OCI-LY1 (cell line): ENCODE results near the gene PHKA1.

ENCODE experiments used
- H2AFZ ChIP-seq: fragments of 200-600 bp; sonication (generic), shearing (Covaris generic); 2 replicates; pipeline ENCODE4 v1.6.0; 2014; ENCODE audit warnings: antibody characterized with exemption, mild to moderate bottlenecking, low read length
- H3F3A ChIP-seq: fragments of 200-600 bp; sonication (generic), shearing (Covaris generic); 2 replicates; pipeline ENCODE4 v1.6.0; 2014; ENCODE audit warnings: mild to moderate bottlenecking, antibody characterized with exemption, low read length, moderate library complexity; ENCODE audit not compliant: insufficient read depth
- H3K27ac ChIP-seq: fragments of 200-600 bp; sonication (generic); 2 replicates; pipeline ENCODE4 v1.5.1; 2014; ENCODE audit warnings: low read length, mixed run types, mild to moderate bottlenecking, low read depth; ENCODE audit not compliant: poor library complexity, severe bottlenecking
- H3K27me3 ChIP-seq: fragments of 200-600 bp; sonication (generic); 2 replicates; pipeline ENCODE4 v1.6.0; 2014; ENCODE audit warnings: antibody characterized with exemption, mild to moderate bottlenecking, low read length, moderate library complexity; ENCODE audit not compliant: insufficient read depth
- H3K36me3 ChIP-seq: fragments of 200-600 bp; sonication (generic); 2 replicates; pipeline ENCODE4 v1.6.1; 2014; ENCODE audit warnings: mild to moderate bottlenecking, antibody characterized with exemption, low read length, moderate library complexity, mixed read lengths; ENCODE audit not compliant: insufficient read depth
- H3K4me1 ChIP-seq: fragments of 200-600 bp; sonication (generic); 2 replicates; pipeline ENCODE4 v1.5.1; 2014; ENCODE audit warnings: mild to moderate bottlenecking, low read length, moderate library complexity; ENCODE audit not compliant: insufficient read depth, severe bottlenecking
- H3K4me2 ChIP-seq: fragments of 200-600 bp; sonication (generic), shearing (Covaris generic); 2 replicates; pipeline ENCODE4 v1.6.1; 2014; ENCODE audit warnings: low read length
- H3K4me3 ChIP-seq: fragments of 200-600 bp; sonication (generic); 2 replicates; pipeline ENCODE4 v1.5.1; 2014; ENCODE audit warnings: low read length, low read depth, mild to moderate bottlenecking, mixed read lengths; ENCODE audit not compliant: poor library complexity, severe bottlenecking
- H3K79me2 ChIP-seq: fragments of 200-600 bp; shearing (Covaris generic); 2 replicates; pipeline ENCODE4 v1.6.1; 2016; ENCODE audit warnings: mixed run types, low read length, mixed read lengths; ENCODE audit not compliant: insufficient read depth
- H3K9ac ChIP-seq: fragments of 200-600 bp; sonication (generic), shearing (Covaris generic); 2 replicates; pipeline ENCODE4 v1.6.1; 2014; ENCODE audit warnings: mild to moderate bottlenecking, low read length, mixed read lengths
- H3K9me2 ChIP-seq: fragments of 200-600 bp; sonication (generic), shearing (Covaris generic); 2 replicates; pipeline ENCODE4 v1.6.1; 2014; ENCODE audit warnings: low read depth, mild to moderate bottlenecking, low read length, mixed read lengths
- H3K9me3 ChIP-seq: fragments of 200-600 bp; shearing (Covaris generic); 2 replicates; pipeline ENCODE4 v1.6.1; 2014; ENCODE audit warnings: low read length, mixed read lengths
- H4K20me1 ChIP-seq: fragments of 200-600 bp; sonication (generic), shearing (Covaris generic); 2 replicates; pipeline ENCODE4 v1.6.0; 2016; ENCODE audit warnings: mild to moderate bottlenecking, low read length; ENCODE audit not compliant: insufficient read depth
- CTCF ChIP-seq: fragments of 200-600 bp; sonication (generic), shearing (Covaris generic); IDR thresholded peaks from 2 replicates; pipeline ENCODE4 v1.5.1; 2017; ENCODE audit warnings: mild to moderate bottlenecking, antibody characterized with exemption, low read length, moderate library complexity, mixed read lengths
- EZH2 ChIP-seq: fragments of 200-600 bp; sonication (generic), shearing (Covaris generic); IDR thresholded peaks from 2 replicates; pipeline ENCODE4 v1.8.0; 2017; ENCODE audit warnings: borderline replicate concordance, mixed run types, mild to moderate bottlenecking, antibody characterized with exemption, low read length, moderate library complexity, mixed read lengths

The PHKA1 gene

GRCh38 chrX:72713130-72713529 lies 976 bp downstream of the PHKA1 start:
- no peak overlapping the region for H3K4me2 ChIP-seq
- no peaks in the 10 kb centered on the region for H3K4me1 ChIP-seq
- H3K4me3 ChIP-seq: no peak overlapping the region
- H3F3A ChIP-seq: no peaks in the 10 kb centered on the region
- H4K20me1 ChIP-seq: no peaks in the 10 kb centered on the region
- no peaks in the 10 kb centered on the region for H3K9me2 ChIP-seq
- no peak overlapping the region for H2AFZ ChIP-seq
- no peak overlapping the region for H3K27ac ChIP-seq
- H3K36me3 ChIP-seq: no peaks in the 10 kb centered on the region
- H3K27me3 ChIP-seq: no peaks in the 10 kb centered on the region
- no peaks in the 10 kb centered on the region for H3K79me2 ChIP-seq
- H3K9me3 ChIP-seq: no peaks in the 10 kb centered on the region
- TF ChIP-seq CTCF: no peak
- no peak for TF ChIP-seq EZH2
- H3K9ac ChIP-seq: no peak overlapping the region

- TF ChIP-seq CTCF: no peak
- TF ChIP-seq EZH2: no peak
- Histone ChIP-seq H2AFZ (no peak overlapping the region), H3K4me3 (no peak overlapping the region), H3K79me2 (no peaks in the 10 kb centered on the region), H3K9ac (no peak overlapping the region), H4K20me1 (no peaks in the 10 kb centered on the region), H3K27ac (no peak overlapping the region), H3K4me1 (no peaks in the 10 kb centered on the region), H3K36me3 (no peaks in the 10 kb centered on the region), H3K4me2 (no peak overlapping the region), H3K9me3 (no peaks in the 10 kb centered on the region), H3K9me2 (no peaks in the 10 kb centered on the region), H3K27me3 (no peaks in the 10 kb centered on the region), H3F3A (no peaks in the 10 kb centered on the region)
Observed at GRCh38 chrX:72712094-72712755, 1.9 kb downstream of the PHKA1 start.

- Histone ChIP-seq H3K9me2 (no peaks in the 10 kb centered on the region), H3F3A (no peaks in the 10 kb centered on the region), H2AFZ (no peak overlapping the region), H3K9me3 (no peaks in the 10 kb centered on the region), H3K36me3 (no peaks in the 10 kb centered on the region), H3K27me3 (no peaks in the 10 kb centered on the region), H3K79me2 (no peaks in the 10 kb centered on the region), H3K9ac (no peak overlapping the region), H3K4me3 (no peak overlapping the region), H3K4me2 (no peak overlapping the region), H4K20me1 (no peaks in the 10 kb centered on the region), H3K4me1 (no peaks in the 10 kb centered on the region), H3K27ac (no peak overlapping the region)
- TF ChIP-seq CTCF: no peak
- no peak for TF ChIP-seq EZH2
Observed at GRCh38 chrX:72705814-72706213, 8.3 kb downstream of the PHKA1 start.
